Thoracic aorta (tissue), 2 donors: ENCODE data around the gene MEGF9. TPM values are rescaled to one million over a fixed set of nuclear protein-coding genes. Genes with fewer than 3 reads are reported as not detected.

Experiments used
- ATAC-seq: fragments of 150-250 bp; one replicate; pipeline ENCODE4 v1.8.0; 2017; ENCODE audit warnings: low read depth; ENCODE audit not compliant: insufficient number of reproducible peaks, low FRiP score
- DNase-seq: peaks from one replicate; pipeline ENCODE4 v3.0.0-alpha.2; 2020; ENCODE audit warnings: low spot score
- H3K27ac ChIP-seq, 2 donors: fragments of 200-600 bp; sonication (generic); 1 replicate in 1 of 2; 2 replicates in 1 of 2; pipeline ENCODE4 v1.5.1; 2016; ENCODE audit warnings: mild to moderate bottlenecking in 2 of 2, moderate library complexity in 2 of 2
- H3K27me3 ChIP-seq: fragments of 200-600 bp; sonication (generic); replicated peaks from 2 replicates; pipeline ENCODE4 v1.6.0; 2016; ENCODE audit warnings: mild to moderate bottlenecking; ENCODE audit not compliant: insufficient read depth
- H3K36me3 ChIP-seq: fragments of 200-600 bp; sonication (generic); one replicate; pipeline ENCODE4 v1.5.1; 2016
- H3K4me1 ChIP-seq, 2 donors: fragments of 200-600 bp; sonication (generic); 1 replicate in 1 of 2; 2 replicates in 1 of 2; pipeline versions ENCODE4 v1.5.1 to v1.6.0; 2016; ENCODE audit warnings: low read depth in 2 of 2, mild to moderate bottlenecking in 1 of 2; ENCODE audit not compliant: control insufficient read depth in 1 of 2
- H3K4me3 ChIP-seq: fragments of 200-600 bp; sonication (generic); 2 replicates; pipeline ENCODE4 v1.5.1; 2016; ENCODE audit warnings: mild to moderate bottlenecking
- H3K9me3 ChIP-seq: fragments of 200-600 bp; sonication (generic); 2 replicates; pipeline ENCODE4 v1.5.1; 2016
- total RNA-seq, 2 donors: library from RNA; depleted of rRNA; stranded (reverse); fragments of >200 nt; gene quantifications; one replicate each; pipeline versions ENCODE4 v1.1.0 to v1.2.3, GENCODE V29; 2016
- TF ChIP-seq, protein P1 (sequence below): fragments of 200-600 bp; sonication (generic); IDR thresholded peaks from one replicate; pipeline ENCODE4 v1.5.1; 2019; ENCODE audit warnings: antibody characterized with exemption

MEGF9 gene
- total RNA-seq, 2 donors from 2014 or later: 19.2 to 27.3 TPM

DNA sequence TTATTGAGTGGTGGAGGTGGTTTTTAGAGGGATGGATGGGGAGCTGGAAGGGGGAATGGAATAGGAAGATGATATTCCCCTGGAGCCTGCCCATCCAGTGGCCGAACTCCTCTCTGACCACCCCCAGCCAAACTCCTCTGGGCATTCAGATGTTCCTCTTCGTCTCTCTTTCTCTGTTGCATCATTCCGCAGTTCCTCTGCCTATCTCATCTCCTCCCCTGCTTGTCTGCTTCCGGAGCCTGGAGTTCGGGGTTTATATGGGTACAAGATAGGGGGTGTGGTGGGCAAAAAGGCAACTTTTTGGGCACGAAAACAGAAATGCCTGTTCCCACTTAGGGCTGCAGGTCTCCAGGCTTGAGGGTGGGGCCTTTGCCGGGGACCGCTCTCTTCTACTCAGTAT is 122.1 kb downstream of the MEGF9 start:
- Histone ChIP-seq H3K9me3 (no peaks in the 10 kb centered on the region), H3K27ac (no peak overlapping the region), H3K4me1 (no peaks in the 10 kb centered on the region), H3K36me3 (no peaks in the 10 kb centered on the region), H3K27me3 (no peaks in the 10 kb centered on the region), H3K4me3 (no peak overlapping the region)
- DNase-seq (no peak), ATAC-seq (no peak)
- TF ChIP-seq, protein P1, sequence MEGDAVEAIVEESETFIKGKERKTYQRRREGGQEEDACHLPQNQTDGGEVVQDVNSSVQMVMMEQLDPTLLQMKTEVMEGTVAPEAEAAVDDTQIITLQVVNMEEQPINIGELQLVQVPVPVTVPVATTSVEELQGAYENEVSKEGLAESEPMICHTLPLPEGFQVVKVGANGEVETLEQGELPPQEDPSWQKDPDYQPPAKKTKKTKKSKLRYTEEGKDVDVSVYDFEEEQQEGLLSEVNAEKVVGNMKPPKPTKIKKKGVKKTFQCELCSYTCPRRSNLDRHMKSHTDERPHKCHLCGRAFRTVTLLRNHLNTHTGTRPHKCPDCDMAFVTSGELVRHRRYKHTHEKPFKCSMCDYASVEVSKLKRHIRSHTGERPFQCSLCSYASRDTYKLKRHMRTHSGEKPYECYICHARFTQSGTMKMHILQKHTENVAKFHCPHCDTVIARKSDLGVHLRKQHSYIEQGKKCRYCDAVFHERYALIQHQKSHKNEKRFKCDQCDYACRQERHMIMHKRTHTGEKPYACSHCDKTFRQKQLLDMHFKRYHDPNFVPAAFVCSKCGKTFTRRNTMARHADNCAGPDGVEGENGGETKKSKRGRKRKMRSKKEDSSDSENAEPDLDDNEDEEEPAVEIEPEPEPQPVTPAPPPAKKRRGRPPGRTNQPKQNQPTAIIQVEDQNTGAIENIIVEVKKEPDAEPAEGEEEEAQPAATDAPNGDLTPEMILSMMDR: no peak

DNA sequence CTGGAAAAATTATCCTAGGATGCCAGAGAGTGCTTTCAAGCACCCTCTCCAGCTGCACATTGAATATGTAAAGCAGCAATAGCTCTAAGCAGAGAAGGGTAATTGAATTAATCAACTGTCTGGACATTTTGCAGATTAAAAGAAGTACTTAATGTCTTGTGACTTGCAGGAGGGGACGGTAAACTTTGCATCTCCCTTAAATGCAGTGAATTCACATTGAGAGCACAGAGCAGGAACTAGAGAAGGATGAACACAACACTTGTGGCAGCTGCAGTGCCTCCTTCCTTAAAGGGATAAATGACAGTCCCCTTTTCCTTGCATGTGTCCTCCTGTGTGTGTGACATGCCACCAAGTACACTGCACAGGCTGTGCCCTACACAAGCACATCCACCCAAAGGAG is 126.9 kb downstream of the MEGF9 start:
- ATAC-seq (no peak), DNase-seq (no peak)
- Histone ChIP-seq H3K36me3 (no peaks in the 10 kb centered on the region), H3K4me3 (no peak overlapping the region), H3K4me1 (no peaks in the 10 kb centered on the region), H3K27me3 (no peaks in the 10 kb centered on the region), H3K27ac (no peak overlapping the region), H3K9me3 (no peaks in the 10 kb centered on the region)
- TF ChIP-seq, protein P1: no peak

DNA sequence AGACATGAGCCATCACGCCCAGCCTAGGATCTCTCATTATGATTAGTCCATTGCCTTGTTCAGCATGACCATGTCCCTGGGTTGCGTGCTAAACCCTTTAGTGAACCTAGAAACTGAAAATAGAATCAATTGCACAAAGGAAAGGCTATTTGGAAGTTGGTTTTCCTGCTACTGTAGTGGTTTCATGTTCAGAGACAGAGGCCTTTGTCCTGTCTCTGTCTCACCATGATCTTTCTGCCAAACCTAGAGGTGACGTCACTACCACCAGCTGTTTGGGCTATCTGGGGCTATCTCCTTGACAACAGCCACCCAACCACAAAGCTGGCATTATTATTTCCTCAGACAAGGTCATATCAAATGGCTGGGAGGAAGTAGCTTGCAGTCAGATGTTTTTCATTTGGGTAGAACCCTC is 130.3 kb downstream of the MEGF9 start:
- ATAC-seq: no peak
- no peaks in the 10 kb centered on the region for H3K36me3 ChIP-seq
- H3K4me1 ChIP-seq: peaks cover 9 to 11% of the 10 kb centered on the region in 2 donors
- no peaks in the 10 kb centered on the region for H3K9me3 ChIP-seq
- TF ChIP-seq, protein P1: no peak
- H3K4me3 ChIP-seq: no peak overlapping the region
- no peak overlapping the region for H3K27ac ChIP-seq
- DNase-seq: no peak
- no peaks in the 10 kb centered on the region for H3K27me3 ChIP-seq

DNA sequence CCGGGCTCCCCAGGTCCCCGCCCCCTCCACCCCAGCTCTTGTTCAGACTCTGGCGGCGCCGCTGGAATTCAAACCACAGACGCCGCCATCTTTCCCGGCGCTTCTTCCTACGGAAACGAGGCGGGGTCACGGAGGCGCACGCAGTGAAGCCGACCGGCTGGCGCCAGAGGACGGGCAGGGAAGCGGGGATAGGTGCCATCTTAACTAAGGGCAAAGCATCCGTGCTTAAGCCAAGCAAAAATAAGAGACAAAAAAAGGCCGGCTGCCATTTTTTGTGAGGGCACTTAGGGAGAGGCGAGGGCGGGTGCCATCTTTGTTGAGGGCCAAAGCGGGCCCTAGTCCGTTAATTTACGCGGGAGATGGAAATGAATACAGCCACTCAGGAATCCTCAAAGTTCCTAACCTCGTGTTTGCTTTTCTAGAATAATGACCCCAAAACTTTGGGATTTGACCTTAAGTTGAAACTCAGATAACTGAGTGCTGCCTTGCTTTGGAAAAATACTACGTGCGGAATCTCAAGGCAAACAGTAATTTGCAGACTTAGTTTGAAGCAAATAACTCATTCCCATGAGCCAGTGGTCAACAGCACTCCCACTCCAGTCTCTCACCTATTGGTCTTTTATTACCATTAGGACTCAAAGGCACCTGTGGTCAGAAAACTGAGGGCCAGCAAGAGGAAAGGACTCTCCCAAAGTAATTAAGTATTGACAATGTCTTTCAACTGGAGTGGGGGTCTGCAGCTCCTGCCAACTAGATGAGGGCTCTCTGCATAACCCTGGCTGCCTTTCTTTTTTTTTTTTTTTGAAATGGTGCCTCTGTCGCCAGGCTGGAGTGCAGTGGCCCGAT is 134.0 kb downstream of the MEGF9 start, which contains the start of gene CDK5RAP2:
TSS of gene CDK5RAP2 (minus strand) at position 117 of the 846 bp plus-strand sequence. CDS start 189 bp downstream, outside the sequence.
- Histone ChIP-seq H3K27ac (peak within 1 kb of the TSS; percentile 78 to 83), H3K4me3 (peak within 1 kb of the TSS; percentile 98), H3K27me3 (no peaks in the 10 kb centered on the region), H3K4me1 (peaks cover 16 to 20% of the 10 kb centered on the region in 2 donors), H3K9me3 (no peaks in the 10 kb centered on the region), H3K36me3 (no peaks in the 10 kb centered on the region)
- DNase-seq (peak; percentile 82), ATAC-seq (peak; percentile 100)
- TF ChIP-seq, protein P1: no peak

DNA sequence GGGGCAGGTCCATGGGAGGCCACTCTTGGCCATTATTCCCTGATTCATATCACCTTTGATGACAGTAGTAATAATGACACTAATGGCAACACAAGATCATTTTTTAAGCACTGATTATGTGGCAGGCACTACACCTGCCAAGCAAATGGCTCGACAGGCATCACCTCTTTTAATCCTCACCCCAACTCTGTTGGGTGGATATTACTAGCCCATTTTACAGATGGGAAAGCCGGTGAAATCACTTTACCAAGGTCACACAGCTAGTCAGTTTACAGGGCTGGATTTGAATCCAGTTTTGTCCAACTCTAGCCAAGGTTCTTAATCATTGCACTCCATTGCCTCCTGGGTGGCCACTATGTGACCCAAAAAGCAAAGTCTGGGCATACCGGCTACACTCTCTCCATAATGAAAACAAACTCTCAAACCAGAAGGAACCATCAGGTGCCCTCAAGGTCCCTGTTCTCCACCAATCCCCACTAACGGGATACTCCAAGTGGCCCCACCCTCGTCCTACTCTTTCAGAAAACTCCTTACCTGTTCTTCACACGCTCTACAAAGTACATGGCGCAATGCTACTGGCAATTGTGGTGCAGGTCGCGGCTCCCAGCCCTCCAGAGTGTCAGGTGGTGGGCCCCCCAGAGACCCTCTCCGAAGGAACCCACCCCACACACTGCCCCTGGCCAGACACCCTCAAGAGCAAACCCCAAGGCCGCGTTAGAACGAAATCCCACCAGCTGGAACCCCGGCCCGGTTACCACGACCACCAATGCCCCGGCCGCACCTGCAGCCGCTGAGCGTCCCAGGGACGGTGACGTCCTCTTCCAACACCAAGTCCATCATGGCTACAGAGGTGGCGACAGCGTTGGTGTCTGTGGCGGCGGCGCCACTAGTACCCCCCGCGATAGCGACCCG is 134.9 kb downstream of the MEGF9 start:
- H3K9me3 ChIP-seq: no peaks in the 10 kb centered on the region
- H3K4me1 ChIP-seq: peaks cover 16 to 20% of the 10 kb centered on the region in 2 donors
- no peak for DNase-seq
- peak overlapping the region; percentile 98 for H3K4me3 ChIP-seq
- no peaks in the 10 kb centered on the region for H3K36me3 ChIP-seq
- ATAC-seq: no peak
- TF ChIP-seq, protein P1: no peak
- peak overlapping the region; percentile 78 to 83 for H3K27ac ChIP-seq
- H3K27me3 ChIP-seq: no peaks in the 10 kb centered on the region
